Type B pancreatic cell (in vitro differentiated cells): ENCODE measurements around the gene SYPL2. TPM values are rescaled to one million over a fixed set of nuclear protein-coding genes. Genes with fewer than 3 reads are reported as not detected.
A peak's percentile ranks its signal among the peaks of the same experiment; 100 is the strongest.

Source experiments
- DNase-seq: peaks from one replicate; pipeline ENCODE4 v3.0.0; 2021; ENCODE audit warnings: mixed read lengths; ENCODE audit not compliant: unreplicated experiment; ENCODE audit errors: extremely low spot score
- H3K27ac Mint-ChIP-seq: 2 replicates; pipeline ENCODE4 v1.8.0; 2021; ENCODE audit warnings: mild to moderate bottlenecking, mixed read lengths
- H3K27me3 Mint-ChIP-seq: 2 replicates; pipeline ENCODE4 v1.8.0; 2021; ENCODE audit warnings: mixed read lengths
- H3K36me3 Mint-ChIP-seq: 2 replicates; pipeline ENCODE4 v1.8.0; 2021; ENCODE audit warnings: mixed read lengths
- H3K4me1 Mint-ChIP-seq: one replicate; pipeline ENCODE4 v1.8.0; 2021; ENCODE audit warnings: mixed read lengths; ENCODE audit not compliant: unreplicated experiment
- H3K4me3 Mint-ChIP-seq: 2 replicates; pipeline ENCODE4 v1.8.0; 2021; ENCODE audit warnings: mild to moderate bottlenecking, mixed read lengths
- H3K9me3 Mint-ChIP-seq: 2 replicates; pipeline ENCODE4 v1.8.0; 2021; ENCODE audit warnings: mixed read lengths
- total RNA-seq: library from RNA; stranded (reverse); gene quantifications from 2 replicates; pipeline ENCODE4 v1.2.1, GENCODE V29; 2021; ENCODE audit warnings: low replicate concordance
- TF ChIP-seq, protein P1 (sequence below): fragments of 200-600 bp; sonication (generic); conservative IDR thresholded peaks from 2 replicates; pipeline ENCODE4 v1.5.0; 2021; ENCODE audit warnings: antibody characterized with exemption, mild to moderate bottlenecking

SYPL2 gene
- total RNA-seq, 1 donor from 2014 or later: 0.58 TPM

DNA sequence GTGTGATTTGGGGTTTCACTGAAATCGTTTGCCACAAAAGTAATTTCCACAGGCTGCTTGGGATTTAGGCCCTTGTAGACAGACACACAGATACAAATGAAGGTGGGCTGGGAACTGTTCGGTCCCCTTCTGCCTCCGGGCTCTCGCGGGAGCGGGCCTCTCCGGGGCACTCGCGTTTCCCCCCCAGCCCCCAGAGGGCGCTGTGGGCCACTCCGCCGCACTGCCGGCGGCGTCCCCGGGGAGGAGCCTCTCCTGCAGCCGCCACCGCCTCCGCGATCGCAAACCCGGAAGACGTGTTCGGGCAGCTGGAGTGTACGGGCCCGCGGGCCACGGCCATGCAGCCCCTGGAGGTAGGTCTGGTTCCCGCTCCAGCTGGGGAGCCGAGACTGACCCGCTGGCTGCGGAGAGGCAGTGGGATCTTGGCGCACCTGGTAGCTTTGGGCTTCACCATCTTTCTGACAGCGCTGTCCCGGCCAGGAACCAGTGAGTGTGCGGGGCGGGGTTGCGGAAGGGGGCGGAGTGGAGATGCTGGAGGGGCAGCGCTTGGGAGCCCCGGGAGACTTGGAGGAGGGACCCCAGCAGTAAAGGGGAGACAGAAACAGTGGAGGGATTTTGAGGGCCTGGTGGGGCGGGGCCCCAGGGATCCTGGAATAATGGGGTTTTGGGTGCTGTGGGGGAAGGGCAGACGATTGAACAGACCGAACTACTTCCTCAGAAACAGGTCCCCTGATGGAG lies 27.6 kb downstream of the SYPL2 start, which contains the start of gene CYB561D1:
Gene CYB561D1, plus strand, starts transcription at position 290 of the 735 bp plus-strand sequence. Its CDS starts 46 bp downstream, at position 336.
- no peaks in the 10 kb centered on the region for H3K9me3 Mint-ChIP-seq
- peak within 1 kb of the TSS; percentile 91 for H3K4me3 Mint-ChIP-seq
- H3K27ac Mint-ChIP-seq: peak within 1 kb of the TSS; percentile 39
- no peaks in the 10 kb centered on the region for H3K36me3 Mint-ChIP-seq
- peak; percentile 93 for DNase-seq
- H3K4me1 Mint-ChIP-seq: peaks cover 9% of the 10 kb centered on the region
- no peaks in the 10 kb centered on the region for H3K27me3 Mint-ChIP-seq
- TF ChIP-seq, protein P1, sequence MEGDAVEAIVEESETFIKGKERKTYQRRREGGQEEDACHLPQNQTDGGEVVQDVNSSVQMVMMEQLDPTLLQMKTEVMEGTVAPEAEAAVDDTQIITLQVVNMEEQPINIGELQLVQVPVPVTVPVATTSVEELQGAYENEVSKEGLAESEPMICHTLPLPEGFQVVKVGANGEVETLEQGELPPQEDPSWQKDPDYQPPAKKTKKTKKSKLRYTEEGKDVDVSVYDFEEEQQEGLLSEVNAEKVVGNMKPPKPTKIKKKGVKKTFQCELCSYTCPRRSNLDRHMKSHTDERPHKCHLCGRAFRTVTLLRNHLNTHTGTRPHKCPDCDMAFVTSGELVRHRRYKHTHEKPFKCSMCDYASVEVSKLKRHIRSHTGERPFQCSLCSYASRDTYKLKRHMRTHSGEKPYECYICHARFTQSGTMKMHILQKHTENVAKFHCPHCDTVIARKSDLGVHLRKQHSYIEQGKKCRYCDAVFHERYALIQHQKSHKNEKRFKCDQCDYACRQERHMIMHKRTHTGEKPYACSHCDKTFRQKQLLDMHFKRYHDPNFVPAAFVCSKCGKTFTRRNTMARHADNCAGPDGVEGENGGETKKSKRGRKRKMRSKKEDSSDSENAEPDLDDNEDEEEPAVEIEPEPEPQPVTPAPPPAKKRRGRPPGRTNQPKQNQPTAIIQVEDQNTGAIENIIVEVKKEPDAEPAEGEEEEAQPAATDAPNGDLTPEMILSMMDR: peak; percentile 98

DNA sequence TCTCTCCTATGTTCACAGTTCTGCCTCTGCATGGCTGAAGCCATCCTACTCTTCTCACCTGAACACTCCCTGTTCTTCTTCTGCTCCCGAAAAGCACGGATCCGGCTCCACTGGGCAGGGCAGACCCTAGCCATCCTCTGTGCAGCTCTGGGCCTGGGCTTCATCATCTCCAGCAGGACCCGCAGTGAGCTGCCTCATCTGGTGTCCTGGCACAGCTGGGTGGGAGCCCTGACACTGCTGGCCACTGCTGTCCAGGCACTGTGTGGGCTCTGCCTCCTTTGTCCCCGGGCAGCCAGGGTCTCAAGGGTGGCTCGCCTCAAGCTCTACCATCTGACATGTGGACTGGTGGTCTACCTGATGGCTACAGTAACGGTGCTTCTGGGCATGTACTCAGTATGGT lies 29.4 kb downstream of the SYPL2 start:
- no peaks in the 10 kb centered on the region for H3K27me3 Mint-ChIP-seq
- H3K27ac Mint-ChIP-seq: no peak overlapping the region
- peaks cover 20% of the 10 kb centered on the region for H3K4me1 Mint-ChIP-seq
- no peaks in the 10 kb centered on the region for H3K9me3 Mint-ChIP-seq
- peak overlapping the region; percentile 91 for H3K4me3 Mint-ChIP-seq
- TF ChIP-seq, protein P1: no peak
- H3K36me3 Mint-ChIP-seq: no peaks in the 10 kb centered on the region
- no peak for DNase-seq

DNA sequence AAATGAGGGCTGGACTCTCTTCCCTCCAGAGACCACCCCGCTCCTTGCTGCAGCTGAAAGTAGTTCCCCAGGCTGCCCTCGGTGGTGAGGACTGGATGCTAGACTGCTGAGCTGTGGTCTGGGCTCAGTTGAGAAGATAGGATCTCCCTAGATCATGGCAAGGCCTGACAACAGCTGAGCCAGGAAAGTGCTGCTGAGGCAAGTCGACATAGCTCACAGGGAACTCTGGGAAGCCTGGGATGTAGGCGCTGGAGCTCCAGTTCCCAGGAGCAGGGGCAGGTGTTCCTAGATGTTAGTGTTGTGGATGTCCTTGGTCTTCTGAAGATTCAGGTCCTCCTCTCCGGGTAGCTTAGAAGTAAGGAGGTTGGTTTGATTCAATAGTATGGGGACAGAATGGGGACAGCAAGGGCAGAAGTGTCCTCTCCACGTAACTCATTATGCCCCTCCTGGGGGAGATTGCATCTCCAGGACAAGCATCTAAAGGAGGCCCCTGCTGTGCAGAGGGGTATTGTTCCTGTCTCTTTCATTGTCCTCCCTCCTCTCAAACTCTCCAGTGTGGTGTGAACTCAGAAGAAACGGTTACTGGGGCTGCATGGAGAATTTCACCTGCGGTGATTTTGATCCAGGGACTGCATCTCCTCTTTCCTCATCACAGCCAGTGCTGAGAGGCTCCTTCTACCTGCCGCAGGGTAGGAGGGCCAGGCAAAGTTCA lies 31.3 kb downstream of the SYPL2 start:
- no peak for DNase-seq
- Mint-ChIP-seq H3K27ac (no peak overlapping the region), H3K36me3 (no peaks in the 10 kb centered on the region), H3K4me3 (peak overlapping the region; percentile 11), H3K9me3 (no peaks in the 10 kb centered on the region), H3K4me1 (peaks cover 31% of the 10 kb centered on the region), H3K27me3 (no peaks in the 10 kb centered on the region)
- TF ChIP-seq, protein P1: no peak

DNA sequence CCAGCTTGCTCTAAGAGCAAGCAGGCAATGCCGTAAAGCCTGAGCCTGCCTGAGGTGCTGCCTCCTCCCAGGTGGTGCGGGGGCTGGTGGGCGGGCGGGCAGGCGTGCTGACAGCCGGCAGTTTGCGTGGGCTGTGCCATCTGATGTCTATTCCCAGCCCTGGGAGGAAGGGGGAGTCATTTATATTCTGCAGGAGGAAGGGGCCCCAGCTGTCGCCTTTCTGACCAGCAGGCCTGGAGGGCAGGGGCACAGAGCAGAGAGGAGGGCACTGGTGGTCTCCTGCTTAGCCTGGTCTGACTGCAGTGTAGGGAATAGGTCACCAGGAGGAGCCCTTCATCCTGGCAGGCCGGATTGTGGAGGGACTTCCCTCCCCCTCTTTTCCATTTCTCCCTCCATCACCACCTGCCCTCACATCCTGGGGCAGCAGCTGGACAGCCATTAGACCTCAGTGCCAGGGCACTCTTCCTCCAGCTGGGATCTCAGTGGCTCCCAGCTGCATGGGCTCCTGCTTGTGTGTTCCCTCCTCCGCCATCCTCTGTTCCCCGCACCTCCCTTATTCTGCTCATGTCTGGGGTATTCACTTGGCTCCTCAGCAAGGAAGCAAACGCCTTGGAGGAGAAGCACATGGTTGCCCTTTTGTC lies 31.9 kb downstream of the SYPL2 start:
- no peaks in the 10 kb centered on the region for H3K27me3 Mint-ChIP-seq
- H3K4me1 Mint-ChIP-seq: peaks cover 36% of the 10 kb centered on the region
- H3K9me3 Mint-ChIP-seq: no peaks in the 10 kb centered on the region
- H3K36me3 Mint-ChIP-seq: no peaks in the 10 kb centered on the region
- no peak overlapping the region for H3K4me3 Mint-ChIP-seq
- no peak for DNase-seq
- TF ChIP-seq, protein P1: peak; percentile 79
- no peak overlapping the region for H3K27ac Mint-ChIP-seq

DNA sequence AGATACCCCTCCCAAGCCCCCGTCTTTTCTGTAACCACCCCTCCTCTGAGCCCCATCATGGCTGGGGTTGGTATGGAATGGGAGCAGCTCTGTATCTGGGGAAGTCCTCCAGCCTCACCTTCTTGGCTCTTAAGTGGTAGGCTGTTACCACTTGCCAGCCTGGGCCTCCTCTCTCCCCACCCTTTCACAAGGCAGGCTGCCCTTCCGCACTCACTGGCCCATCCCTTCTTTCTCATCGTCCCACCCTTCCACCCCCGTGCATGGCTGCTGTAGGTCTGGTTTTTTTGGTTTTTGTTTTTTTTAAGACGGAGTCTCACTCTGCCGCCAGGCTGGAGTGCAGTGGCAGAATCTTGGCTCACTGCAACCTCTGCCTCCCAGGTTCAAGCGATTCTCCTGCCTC lies 32.7 kb downstream of the SYPL2 start:
- no peaks in the 10 kb centered on the region for H3K36me3 Mint-ChIP-seq
- no peak for DNase-seq
- peak overlapping the region; percentile 71 for H3K27ac Mint-ChIP-seq
- H3K27me3 Mint-ChIP-seq: no peaks in the 10 kb centered on the region
- no peaks in the 10 kb centered on the region for H3K9me3 Mint-ChIP-seq
- peaks cover 36% of the 10 kb centered on the region for H3K4me1 Mint-ChIP-seq
- TF ChIP-seq, protein P1: no peak
- H3K4me3 Mint-ChIP-seq: peak overlapping the region; percentile 31
